HG02571 (cell line): ENCODE results near the gene FAM177A1.
"Not testable (repeated sequence)": the region's sequence is repeated elsewhere in the genome, so short reads cannot be mapped to it uniquely, and the experiment has no call there.

Source experiments
- ATAC-seq: cut with Tn5 transposase; IDR thresholded peaks from one replicate; pipeline ENCODE4 v1.9.1; 2021; ENCODE audit warnings: mild to moderate bottlenecking, moderate library complexity; ENCODE audit not compliant: unreplicated experiment

FAM177A1 gene

GRCh38 chr14:35052637-35053036 is 6.6 kb downstream of the FAM177A1 start:
- no peak for ATAC-seq

DNA sequence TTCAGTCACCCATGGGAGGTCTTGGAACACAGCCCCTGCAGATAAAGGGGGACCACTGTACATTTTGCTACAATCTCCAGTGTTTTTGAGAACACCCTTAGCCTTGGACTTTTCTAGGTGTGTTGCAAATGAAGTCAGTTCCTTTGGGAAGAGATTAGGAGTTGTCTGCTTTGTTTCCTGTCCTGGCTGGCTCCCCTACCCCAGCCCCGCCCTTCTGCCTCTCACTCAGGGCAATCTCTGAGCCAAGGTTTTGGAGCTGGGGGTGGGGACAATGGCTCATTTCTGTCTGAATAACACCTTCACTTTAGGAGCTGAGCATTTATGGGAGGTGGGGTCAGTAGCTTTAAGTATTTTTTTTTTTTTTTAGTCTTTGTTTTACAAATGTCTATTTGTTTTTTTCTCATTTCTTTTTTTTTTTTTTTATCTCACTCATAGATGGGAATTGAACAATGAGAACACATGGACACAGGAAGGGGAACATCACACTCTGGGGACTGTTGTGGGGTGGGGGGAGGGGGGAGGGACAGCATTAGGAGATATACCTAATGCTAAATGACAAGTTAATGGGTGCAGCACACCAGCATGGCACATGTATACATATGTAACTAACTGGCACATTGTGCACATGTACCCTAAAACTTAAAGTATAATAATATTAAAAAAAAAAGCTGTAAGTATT is 15.2 kb downstream of the FAM177A1 start:
- ATAC-seq, result not testable (repeated sequence)

- not testable (repeated sequence) for ATAC-seq
Measured at GRCh38 chr14:35065731-35066130, 19.7 kb downstream of the FAM177A1 start.

DNA sequence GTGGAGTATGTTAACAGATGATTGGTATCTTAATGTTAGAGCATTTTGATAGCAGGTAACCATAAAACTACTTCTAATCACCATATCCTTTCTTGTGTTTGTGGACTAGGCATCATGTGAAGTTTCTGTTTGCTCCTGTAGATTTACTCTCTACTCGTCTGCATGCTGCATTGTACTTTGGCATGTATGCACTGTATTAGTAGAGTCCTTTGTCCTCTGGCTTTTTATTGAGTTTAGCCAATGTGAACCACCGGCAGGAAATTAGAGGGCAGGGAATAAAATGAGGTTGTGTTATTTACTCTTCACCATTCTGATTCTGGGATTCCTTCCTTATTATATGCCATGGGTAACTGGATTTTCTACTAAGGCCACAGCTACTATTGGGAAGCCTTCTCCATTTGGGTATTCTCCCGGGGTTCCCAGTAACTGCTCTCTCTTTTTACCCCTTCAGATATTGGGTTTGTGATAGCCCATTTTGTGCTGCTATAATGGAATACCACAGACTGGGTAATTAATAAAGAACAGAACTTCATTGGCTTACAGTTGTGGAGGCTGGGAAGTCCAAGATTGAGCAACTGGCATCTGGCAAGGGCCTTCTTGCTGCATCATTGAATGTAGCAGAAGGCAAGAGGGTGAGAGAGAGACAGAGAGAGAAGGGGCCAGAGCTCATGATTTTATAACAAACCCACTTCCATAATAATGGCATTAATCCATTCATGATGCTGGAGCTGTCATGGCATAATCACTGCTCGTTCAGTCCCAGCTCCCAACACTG is 22.4 kb downstream of the FAM177A1 start:
- ATAC-seq, result no peak

- ATAC-seq, result no peak
Measured at GRCh38 chr14:35072226-35072625, 26.2 kb downstream of the FAM177A1 start.

DNA sequence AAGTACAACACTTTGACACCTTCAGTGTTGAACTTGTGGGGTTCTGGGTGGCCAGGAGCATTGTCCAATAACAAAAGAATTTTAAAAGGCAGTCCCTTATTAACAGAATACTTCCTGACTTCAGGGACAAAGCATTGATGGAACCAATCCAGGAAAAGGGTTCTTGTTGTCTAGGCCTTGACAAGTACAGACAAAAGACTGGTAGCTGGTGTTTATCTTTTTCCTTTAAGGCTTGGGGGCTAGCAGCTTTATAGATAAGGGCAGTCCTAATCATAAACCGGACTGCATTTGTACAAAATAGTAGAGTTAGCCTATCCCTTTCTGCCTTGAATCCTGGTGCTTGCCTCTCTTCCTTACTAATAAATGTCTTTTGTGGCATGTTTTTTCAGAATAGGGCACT is 27.4 kb downstream of the FAM177A1 start:
- ATAC-seq, result no peak

DNA sequence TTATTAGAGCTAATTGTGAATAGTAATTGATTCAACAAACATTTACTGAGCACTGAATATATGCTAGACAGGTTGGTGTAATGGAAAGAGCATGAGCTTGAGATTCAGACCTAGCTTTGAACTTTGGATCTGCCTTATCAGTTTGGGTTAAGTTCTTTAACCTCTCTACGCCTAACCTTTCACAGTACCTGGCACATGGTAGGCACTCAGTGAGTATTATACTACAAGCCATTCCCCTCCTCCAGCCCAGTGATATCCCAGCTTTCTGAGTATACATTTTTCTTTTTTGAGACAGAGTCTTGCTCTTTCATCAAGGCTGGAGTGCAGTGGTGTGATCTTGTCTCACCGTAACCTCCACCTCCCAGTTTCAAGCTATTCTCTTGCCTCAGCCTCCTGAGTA is 32.0 kb downstream of the FAM177A1 start:
- ATAC-seq, result no peak

DNA sequence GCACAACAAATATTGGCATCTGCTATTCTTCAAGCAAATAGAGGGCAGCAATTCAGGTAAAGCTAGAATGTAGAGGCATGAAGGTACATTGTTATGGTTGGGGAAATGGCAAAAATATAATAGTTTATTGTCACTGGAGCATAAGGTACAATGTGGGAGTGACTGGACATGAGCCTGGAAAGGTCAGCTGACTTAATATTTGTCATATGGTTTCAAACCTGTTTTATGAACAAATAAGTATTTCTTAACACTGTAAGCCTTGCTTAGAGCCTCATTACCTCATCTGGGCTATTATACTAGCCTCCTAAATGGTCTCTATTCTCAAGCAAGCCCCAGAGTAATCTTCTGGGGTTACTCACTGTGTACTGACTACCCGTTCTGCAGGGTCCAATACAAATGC is 33.7 kb downstream of the FAM177A1 start:
- no peak for ATAC-seq

DNA sequence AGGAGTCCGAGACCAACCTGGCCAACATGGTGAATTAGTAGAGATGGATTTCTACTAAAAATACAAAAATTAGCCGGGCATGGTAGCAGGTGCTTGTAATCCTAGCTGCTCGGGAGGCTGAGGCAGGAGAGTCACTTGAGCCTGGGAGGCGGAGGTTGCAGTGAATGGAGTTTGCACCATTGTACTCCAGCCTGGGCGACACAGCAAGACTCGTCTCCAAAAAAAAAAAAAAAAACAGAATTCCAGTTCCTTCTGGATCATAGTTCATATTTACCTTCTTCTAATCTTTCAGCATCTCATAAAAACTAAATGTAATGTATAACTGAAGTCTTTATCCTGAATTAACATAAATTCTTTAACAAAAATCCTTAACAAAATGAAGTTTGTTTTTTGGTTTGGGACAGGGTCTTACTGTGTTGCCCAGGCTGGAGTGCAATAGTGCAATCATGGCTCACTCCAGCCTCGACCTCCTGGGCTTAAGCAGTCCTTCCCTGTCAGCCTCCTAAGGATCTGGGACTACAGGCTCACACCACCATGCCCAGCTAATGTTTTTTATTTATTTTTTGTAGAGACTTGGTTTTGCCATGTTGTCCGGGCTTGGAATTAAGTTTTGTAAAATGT is 37.6 kb downstream of the FAM177A1 start:
- ATAC-seq, result no peak

DNA sequence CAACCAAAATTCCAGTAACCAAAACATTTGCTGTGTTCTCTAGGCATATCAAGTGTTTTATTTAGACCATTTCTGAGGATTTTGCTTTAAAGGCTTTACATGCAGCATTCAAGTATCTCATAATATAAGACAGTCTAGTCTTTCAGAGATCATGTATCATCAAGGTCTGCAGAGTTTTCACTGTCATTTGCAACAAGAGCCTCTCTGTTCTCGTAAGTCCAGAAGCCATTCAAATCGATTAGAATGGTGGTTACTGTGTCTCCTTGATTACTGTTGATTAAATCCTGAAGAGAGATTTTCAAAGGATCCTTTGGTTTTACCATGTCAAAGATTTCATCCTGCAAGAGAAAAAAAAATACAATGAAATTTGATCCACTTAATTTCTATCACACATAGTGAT is 39.4 kb downstream of the FAM177A1 start:
- ATAC-seq, result no peak

- ATAC-seq, result no peak
Measured at GRCh38 chr14:35088514-35088913, 42.4 kb downstream of the FAM177A1 start.

- ATAC-seq, result not testable (repeated sequence)
Measured at GRCh38 chr14:35094645-35095044, 48.6 kb downstream of the FAM177A1 start.

DNA sequence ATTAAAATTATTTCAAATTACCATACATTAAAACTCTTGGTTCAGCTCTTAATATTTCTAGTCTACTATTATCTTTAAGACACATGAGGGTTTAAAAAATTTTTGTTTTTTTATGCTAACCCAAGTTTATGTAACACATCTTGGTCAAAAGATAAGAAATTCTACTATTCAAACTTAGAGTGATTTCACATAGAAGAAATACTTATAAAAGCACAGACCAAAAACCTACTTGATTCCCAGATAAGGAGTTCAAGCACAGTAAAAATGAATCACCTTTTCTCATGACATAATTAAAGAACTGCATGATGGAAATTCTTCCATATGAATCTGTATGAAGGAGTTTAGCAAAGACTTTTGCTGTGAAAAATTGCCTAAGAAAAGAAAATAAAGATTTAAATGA is 61.8 kb downstream of the FAM177A1 start:
- ATAC-seq, result no peak

GRCh38 chr14:35112641-35113040 is 66.6 kb downstream of the FAM177A1 start:
- no peak for ATAC-seq

- no peak for ATAC-seq
Measured at GRCh38 chr14:35113308-35113950, 67.4 kb downstream of the FAM177A1 start.

DNA sequence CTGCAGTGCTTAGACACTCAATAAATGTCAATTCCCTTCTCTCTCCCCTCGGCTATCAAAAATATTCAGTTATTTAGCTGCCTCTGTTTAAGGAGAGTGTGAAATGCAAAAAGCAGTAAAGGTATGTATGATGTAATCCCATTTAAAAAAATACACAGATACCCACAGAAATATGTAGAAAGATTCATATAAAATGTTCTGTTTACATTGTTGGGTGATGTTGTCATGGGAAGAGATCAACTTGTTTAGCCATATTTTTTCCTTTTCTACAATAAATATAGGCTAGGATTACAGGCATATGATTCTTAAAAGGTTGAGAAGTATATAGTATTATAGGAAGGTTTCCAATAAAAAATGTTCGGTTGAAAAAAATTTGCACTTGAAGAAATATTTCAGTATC is 68.0 kb downstream of the FAM177A1 start:
- no peak for ATAC-seq

DNA sequence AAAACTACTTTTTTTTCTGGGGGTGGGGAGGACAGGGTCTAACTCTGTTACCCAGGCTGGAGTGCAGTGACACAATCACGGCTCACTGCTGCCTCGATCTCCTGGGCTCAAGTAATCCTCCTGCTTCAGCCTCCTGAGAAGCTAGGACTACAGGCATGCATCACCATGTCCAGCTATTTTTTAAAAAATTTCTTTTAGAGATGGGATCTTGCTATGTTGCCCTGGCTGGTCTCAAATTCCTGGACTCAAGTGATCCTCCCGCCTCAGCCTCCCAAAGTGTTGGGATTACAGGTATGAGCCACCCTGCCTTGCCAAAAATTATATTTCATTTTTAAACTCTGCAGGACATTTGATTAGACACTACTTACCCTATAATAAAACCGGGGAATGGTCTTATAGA is 70.2 kb downstream of the FAM177A1 start:
- ATAC-seq, result no peak

DNA sequence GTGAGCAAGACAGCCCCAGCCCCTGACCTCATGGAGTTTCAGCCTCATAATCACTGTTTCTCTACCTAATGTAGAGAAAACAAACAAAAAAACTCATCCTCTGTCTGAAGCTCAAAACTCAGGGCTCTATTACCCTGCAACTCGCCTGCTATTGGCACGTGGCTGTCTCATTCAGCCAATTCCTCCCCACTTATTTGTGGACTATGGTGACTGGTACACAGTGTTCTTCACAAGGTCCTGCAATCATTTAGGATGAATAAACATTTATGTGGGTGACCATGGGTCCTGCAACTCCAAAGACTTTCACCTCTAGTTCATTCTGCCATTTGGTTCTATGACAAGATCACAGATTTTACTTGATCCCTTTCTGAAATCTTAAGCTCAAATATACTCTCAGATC is 71.0 kb downstream of the FAM177A1 start:
- no peak for ATAC-seq

- ATAC-seq, result no peak
Measured at GRCh38 chr14:35121026-35121886, 75.2 kb downstream of the FAM177A1 start.

- ATAC-seq, result peak; percentile 86
Measured at GRCh38 chr14:35121887-35122695, 76.0 kb downstream of the FAM177A1 start, which contains the start of the genes PPP2R3C and PRORP. PPP2R3C (minus strand) TSS chr14:35121990; CDS start chr14:35121959, 31 bp downstream. PRORP (plus strand) TSS chr14:35122552; CDS start chr14:35123246, 694 bp downstream.
